Stimulated activated CD8-positive, alpha-beta memory T cell treated with anti-CD3 and anti-CD28 coated beads, Interleukin-2, amount 100 ng/mL, for 48 hours (primary cell): ENCODE results near the gene RASAL2.
"Not testable (repeated sequence)": the region's sequence is repeated elsewhere in the genome, so short reads cannot be mapped to it uniquely, and the experiment has no call there.

Experiments used
- DNase-seq, 2 donors: peaks; one replicate each; pipeline ENCODE4 v3.0.0-alpha.2; 2020; ENCODE audit warnings: low read depth in 2 of 2

RASAL2 gene

DNA sequence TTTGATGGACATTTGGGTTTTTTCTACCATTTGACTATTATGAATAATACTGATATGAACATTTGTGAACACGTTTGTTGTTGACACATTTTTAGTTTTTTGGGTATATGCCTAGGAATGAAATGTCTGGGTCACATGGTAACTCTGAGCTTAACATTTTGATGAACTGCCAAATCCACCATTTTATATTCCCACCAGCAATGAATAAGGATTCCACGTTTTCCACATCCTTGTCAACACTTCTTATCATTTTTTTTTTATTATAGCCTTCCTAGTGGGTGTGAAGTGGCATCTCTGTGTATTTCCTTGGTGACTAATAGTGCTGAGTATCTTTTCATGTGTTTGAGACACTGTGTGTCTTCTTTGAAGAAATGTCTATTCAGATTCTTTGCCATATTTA lies 67.6 kb downstream of the RASAL2 start:
- DNase-seq, result no peak

- no peak for DNase-seq
Measured at GRCh38 chr1:178165196-178165595, 71.3 kb downstream of the RASAL2 start.

- no peak for DNase-seq
Measured at GRCh38 chr1:178166429-178167024, 72.6 kb downstream of the RASAL2 start.

DNA sequence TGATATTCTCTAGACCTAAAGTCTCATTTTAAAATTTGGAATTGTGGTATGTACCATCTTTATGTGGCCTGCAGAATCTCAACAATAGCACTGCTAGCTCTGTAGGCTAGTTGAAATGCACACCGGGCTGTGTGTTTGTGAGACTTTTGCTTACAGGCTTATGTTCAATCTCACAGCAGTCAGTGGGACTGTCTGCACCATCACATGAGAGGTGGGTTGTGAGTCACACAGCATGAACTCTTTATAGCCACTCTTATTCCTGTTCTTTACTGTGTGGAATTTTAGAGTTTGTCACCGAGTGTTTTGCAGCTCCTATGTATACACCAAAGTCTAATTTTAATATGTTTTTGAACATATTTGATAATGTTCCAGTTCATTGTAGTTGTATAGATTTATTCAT lies 74.6 kb downstream of the RASAL2 start:
- no peak for DNase-seq

DNA sequence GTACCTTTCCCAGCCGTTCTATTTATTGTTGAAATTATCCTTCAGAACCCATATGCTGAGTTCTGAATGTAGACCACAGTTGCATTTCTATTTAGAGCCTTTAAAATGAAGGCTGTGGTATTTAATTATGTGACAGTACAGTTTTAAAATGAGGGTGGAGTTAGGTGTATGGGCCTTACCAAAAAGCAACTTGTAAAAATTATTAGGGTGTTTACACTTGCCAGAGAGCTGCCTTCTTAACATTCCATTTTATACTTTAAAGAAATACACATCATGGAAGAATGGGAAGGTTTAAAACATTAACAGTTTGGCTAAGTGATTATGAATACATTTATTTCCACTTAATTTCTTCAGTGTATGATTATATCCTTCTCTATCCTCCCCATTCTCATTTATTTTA lies 75.7 kb downstream of the RASAL2 start:
- DNase-seq, result no peak

DNA sequence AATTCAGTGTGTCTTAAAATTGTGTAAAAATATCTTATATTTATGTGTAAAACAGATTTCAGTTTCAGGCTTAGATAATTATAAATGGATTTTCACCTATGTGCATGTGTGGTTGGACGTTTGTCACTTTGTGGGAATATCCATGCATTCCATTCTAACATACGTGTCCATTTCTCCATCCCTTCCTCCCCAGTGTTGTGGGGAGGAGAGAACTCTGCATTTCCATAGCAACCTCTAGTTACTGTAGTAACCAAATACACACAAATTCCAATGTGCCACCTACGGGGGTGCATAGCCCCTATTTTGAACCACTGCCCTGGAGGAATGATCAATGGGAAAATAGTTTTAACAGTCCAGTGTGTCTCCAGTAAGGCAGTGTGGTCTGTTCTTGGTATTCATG lies 79.0 kb downstream of the RASAL2 start:
- DNase-seq, result no peak

DNA sequence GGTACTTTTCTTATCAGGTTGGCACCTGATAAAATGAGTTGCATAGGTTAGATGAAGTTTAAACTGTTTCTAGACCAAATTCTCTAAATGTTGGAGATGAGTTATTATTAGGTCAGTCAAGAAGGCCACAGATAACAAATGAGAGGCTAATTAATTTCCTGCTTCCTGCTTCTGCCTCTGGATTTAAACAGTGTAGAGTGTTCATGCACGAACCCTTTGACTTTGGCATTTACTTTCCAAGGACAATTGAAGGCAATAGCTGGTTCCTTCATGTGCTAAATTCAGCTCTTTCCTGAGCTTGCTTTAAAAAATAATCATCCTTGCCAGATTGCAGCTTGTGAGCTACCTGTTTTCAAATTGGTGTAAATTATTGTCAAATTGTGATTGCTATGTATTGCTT lies 80.6 kb downstream of the RASAL2 start:
- DNase-seq, result no peak

- DNase-seq, result no peak
Measured at GRCh38 chr1:178180405-178180804, 86.5 kb downstream of the RASAL2 start.

GRCh38 chr1:178183796-178184195 lies 89.9 kb downstream of the RASAL2 start:
- DNase-seq, result no peak

- DNase-seq, result no peak
Measured at GRCh38 chr1:178188306-178188705, 94.4 kb downstream of the RASAL2 start.

- no peak for DNase-seq
Measured at GRCh38 chr1:178189814-178190213, 95.9 kb downstream of the RASAL2 start.

- no peak for DNase-seq
Measured at GRCh38 chr1:178190881-178191280, 97.0 kb downstream of the RASAL2 start.

- DNase-seq, result no peak
Measured at GRCh38 chr1:178192686-178193085, 98.8 kb downstream of the RASAL2 start.

GRCh38 chr1:178196631-178197030 lies 102.7 kb downstream of the RASAL2 start:
- DNase-seq, result no peak

- not testable (repeated sequence) for DNase-seq
Measured at GRCh38 chr1:178202095-178202494, 108.2 kb downstream of the RASAL2 start.

DNA sequence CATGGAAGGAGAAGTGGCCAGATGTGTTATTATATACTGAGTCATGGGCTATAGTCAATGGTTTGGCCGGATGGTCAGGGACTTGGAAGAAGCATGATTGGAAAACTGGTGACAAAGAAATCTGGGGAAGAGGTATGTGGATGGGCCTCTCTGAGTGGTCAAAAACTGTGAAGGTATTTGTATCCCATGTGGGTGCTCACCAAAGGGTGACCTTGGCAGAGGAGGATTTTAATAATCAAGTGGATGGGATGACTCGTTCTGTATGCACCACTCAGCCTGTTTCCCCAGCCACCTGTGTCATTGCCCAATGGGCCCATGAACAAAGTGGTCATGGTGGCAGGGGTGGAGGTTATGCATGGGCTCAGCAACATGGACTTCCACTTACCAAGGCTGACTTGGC lies 108.6 kb downstream of the RASAL2 start:
- DNase-seq, result not testable (repeated sequence)

GRCh38 chr1:178208269-178208856 lies 114.5 kb downstream of the RASAL2 start:
- not testable (repeated sequence) for DNase-seq

GRCh38 chr1:178209935-178210334 lies 116.0 kb downstream of the RASAL2 start:
- no peak for DNase-seq

GRCh38 chr1:178218550-178218949 lies 124.6 kb downstream of the RASAL2 start:
- DNase-seq, result no peak

GRCh38 chr1:178220094-178220493 lies 126.2 kb downstream of the RASAL2 start:
- no peak for DNase-seq

DNA sequence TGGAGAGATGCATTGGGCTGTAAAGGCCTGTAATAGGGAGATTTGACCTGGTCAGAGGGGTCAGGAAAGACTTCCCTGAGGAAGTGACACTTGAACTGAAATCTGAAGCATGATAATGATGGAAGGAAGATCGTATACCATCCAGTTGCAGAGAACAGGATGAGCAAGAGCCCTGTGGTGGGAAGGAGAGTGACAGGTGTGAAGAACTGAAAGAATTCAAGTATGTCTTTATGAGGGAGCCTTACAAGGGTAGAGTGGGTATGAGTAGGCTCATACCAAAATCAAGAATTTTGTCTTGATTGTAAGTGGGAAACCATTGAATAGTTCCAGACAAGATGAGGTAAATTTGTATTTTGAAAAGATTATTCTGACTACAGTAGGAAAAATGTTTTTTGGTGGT lies 129.4 kb downstream of the RASAL2 start:
- no peak for DNase-seq

GRCh38 chr1:178224358-178224757 lies 130.5 kb downstream of the RASAL2 start:
- DNase-seq, result no peak

DNA sequence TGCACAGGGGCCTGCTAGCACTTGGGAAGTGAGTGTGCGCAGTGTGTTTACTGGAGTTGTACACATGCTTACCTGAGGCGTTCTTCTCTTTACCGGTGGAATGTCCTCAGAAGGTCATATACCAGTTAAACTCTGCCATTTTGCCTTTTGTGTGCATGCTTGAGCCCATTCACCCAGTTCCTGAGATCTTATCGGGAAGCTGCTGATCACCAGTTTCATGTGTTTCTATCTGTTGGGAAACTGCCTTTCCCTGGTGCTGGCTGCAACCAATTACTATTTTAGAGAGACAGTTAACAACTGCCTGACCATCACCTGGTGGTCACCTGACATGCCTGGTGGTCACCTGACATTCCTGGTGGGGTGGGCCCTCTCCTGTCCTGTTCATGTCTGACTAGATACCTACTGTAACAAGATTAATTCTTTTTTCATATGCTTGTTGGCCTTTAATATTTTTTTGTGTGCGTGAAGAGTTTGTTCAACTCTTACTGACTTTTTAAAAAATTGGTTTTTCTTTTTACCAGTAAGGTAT lies 137.0 kb downstream of the RASAL2 start:
- no peak for DNase-seq

GRCh38 chr1:178232108-178232507 lies 138.2 kb downstream of the RASAL2 start:
- no peak for DNase-seq
